Caki2 (cell line): ENCODE measurements around the gene FNDC5. TPM values are rescaled to one million over a fixed set of nuclear protein-coding genes. Genes with fewer than 3 reads are reported as not detected.

Experiments
- DNase-seq: peaks from one replicate; pipeline ENCODE4 v3.0.0-alpha.2; 2015; ENCODE audit warnings: low read depth
- in situ Hi-C: cut with HindIII; loops from 2 replicates; pipeline ENCODE4 v1.10.0; 2016; ENCODE audit warnings: low sequenced_read_pairs, low pct_unique_long_range_greater_than_20kb, mixed read lengths
- total RNA-seq: library from RNA; depleted of rRNA; stranded (reverse); fragments of >200 nt; shearing (Covaris generic); gene quantifications from 2 replicates; pipeline ENCODE4 v1.2.3, GENCODE V29; 2014; ENCODE audit warnings: low replicate concordance

The FNDC5 gene
- total RNA-seq, 1 experiment from 2014 or later: 3.3 TPM

DNA sequence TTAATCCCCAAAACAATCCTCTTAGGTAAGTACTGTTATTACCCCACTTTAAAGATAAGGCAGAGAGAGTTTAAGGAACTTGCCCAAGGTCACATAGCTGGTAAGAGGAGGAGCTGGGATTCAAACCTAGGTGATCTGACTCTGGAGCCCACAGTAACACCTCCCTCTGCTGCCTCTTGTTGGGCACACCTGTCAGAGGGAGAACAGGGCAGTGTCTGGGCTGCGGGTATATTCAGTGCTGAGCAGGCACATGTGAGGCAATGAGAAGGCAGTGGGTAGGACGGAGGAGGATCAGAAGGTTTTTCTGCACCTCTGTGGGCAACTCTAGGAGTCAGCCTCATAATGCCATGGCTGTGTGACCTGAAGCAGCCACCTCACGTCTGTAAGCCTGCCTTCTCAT, 17.4 kb upstream of the FNDC5 start:
- DNase-seq: no peak
- in situ Hi-C loops: no loop called here

DNA sequence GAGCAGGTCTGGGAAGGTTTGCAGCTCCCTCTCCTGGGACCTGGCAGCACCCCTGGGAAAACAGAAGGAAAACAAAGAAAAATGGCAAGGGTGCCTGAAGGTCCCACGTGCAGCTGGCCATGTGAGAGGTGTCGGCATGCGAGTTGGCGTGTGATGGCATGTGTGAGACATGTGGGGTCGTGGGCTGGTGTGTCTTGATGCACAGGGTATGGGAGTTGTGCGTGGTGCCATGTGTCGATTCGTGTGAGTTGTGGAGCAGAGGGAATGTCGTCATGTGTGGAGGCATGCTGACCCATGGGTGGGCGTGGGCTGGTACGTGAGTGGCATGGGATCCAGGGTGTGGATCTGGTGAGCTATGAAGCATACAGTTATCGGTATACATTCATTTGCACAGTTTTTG, 16.9 kb upstream of the FNDC5 start:
- in situ Hi-C loops: no loop called here
- no peak for DNase-seq

DNA sequence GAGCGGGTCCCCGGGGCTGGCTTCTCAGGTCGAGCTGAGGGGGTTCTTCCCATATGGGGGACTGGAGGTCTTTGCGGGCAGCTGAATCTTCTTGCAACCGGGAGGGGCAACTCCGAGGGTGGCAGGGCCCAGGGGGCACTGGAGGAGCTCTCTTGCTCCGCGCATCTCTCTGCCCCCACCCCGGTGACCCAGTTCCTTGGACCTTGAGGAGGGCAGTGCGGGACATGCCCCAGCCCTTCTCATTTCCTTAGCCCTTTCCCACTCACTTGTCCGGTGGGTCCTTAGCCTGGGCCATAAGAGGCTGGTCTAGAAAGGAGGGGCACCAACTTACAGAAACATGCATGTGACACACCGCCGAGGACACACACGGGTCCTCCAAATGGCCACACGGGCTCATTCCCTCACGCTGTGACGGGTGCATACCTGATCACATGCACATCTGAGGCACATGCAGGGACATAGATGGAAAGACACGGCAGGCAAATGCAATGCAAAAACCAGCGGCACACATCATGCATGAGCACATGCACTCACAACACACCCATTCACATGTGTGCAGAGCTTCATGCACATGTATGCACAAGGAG, 16.2 kb upstream of the FNDC5 start:
- in situ Hi-C loops: no loop called here
- no peak for DNase-seq

DNA sequence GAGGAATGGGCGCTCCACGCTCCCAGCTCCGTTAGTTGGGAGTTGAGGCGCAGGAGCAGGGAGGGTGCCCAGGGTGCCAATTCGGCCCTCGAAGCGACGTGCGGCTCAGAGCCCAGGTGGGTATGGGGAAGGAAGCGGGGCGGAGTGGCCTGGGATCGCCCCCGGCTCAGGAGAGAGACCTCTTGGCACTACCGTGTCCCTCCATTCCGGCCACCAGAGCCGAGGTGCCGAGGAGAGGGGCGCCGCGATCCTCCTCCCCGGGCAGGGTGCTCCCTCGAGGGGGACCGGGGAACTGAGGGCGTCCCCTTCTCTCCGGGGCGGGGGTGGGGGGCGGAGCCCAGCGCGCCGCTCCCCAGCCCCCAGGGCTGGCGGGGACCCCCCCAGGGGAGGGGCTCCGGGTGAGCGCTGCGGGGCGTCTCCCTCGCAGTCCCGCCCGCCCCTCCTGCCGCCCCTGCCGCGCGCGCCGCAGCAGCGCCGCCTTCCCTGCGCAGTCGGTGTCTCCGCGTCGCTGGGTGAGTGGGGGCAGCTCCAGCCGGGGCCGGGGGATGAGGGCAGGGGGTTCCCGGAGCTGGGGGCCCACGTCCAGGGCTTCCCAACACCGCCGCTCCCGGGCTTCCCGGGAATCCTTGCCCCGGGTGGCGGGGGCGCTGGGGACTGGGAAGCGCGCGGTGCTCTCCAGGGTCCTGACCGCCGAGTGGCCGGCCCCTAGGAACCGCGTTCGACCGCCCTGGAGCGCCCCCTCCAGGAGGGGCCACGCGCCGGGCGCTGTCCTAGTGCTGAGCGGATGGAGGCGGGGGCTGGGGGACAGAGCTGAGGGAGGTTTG, 15.5 kb upstream of the FNDC5 start, which contains the start of gene HPCA:
TSS of gene HPCA (plus strand) at position 488 of the 824 bp plus-strand sequence. CDS start 2,408 bp downstream, outside the sequence.
- in situ Hi-C loops: no loop called here
- peak; percentile 62 for DNase-seq

DNA sequence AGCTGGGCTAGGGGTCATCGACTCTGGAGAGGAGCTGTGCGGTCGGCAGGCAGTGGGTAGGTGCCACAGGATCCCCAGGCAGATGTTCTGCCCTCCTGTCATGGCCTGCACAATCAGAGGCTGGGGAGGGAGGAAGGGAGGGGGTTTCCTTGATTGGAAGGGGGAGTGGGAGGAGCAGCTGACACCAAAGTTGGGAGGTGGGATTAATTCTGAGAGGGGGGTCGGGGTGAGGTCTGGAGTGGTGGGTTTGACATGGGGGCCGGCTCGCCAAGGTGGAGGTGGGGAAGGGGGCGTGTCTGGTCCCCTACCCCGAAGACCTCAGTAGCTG, 14.9 kb upstream of the FNDC5 start:
- in situ Hi-C loops: no loop called here
- DNase-seq: no peak

- in situ Hi-C loops: no loop called here
- DNase-seq: no peak
These were observed 14.0 kb upstream of the FNDC5 start for GRCh38 chr1:32884726-32885125.

- in situ Hi-C loops: no loop called here
- DNase-seq: no peak
These were observed 13.3 kb upstream of the FNDC5 start for GRCh38 chr1:32884032-32884372.

DNA sequence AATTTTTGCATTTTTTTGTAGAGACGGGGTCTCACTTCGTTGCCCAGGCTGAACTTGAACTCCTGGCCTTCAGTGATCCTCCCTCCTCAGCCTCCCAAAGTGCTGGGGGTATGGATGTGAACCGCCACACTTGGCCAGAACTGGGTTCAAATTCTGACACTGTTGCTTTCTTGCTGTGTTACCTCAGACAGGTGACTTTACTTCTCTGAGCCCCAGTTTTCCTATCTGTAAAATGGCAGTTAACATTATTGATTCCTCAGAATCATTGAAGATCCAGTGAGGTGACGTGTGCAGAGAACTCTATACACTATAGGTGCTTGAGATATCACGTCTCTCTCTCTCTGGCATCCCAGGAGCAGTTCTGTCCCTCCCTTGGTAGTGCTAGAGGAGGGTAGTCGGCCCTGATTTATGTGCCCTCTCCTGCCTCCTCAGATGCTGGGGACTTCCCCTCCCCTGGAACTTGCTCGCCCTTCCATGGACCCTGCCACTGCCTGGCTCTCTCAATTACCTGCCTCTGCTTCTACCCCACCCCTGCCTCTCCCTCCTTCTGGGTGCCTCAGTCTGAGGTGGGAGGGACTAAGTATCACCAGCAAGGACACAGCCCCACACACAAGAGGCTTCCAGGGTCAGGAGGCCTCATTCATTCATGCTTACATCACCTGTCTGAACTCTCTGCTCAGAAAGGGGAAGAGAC, 12.8 kb upstream of the FNDC5 start:
- no peak for DNase-seq
- in situ Hi-C loops: no loop called here

DNA sequence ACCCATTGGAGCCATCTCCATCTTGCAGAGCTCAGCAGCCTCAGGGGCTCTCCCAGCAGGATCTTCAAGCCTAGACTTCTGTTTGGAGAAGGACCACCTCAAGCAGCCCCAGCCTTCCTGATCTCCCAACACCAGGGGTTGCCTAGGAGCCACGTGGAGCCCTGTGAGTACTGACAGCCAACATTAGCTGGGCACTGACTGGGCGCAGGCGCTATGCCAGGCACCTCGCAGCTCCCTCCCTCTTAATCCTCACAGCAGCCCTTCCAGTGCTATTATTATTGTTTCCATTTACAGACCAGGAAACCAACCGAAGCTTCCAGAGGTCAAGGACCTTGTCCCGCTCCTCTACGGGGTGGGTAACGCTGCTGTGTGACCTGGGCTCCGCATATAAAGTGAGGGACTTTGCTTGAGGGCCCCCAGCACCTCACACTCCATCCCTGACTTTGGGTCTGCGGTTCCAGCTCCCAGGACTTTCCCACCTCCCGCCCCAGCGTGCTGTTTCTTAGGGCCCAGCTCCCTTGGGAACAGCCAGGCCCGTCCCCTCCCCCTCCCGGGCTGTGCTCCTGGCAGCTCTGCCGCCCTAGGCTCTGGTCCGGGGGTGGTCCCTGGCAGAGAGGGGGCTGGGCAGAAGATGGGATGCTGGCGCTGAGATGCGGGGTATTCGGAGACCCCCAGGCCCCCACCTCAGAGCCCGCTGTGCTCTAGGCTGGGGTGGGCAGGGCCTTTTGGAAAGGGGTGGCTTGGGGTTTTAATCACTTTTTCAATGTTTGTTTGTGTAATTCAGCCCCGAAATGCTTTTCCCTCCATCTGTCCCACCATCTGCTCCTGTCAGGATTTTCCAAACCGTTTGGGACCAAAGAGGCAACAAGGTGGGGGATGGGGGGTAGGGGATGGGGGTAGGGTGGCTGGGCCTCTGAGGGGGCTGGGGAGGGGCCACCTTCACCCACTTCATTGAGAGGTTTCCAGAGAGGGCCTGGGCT, 11.4 kb upstream of the FNDC5 start:
- in situ Hi-C loops: no loop called here
- no peak for DNase-seq

DNA sequence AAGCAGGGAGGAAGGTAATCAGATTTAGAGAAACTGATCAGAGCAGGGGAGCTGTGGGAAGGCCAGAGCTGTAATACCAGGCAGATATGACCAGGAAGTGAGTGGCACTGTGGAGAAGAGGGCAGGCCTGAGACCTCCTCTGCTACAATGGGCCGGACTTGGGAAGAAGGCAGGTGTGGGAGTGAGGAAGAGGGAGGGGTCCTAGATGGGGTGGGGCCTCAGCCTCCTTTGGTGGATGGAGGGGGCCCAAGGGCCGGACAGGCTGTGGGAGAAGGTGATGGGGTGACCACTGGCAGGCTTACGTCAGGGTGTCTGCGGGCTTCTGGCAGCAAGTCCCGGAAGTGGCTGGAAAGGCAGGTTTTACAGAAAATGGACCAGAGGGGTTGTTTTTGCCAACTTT, 10.6 kb upstream of the FNDC5 start:
- in situ Hi-C loops: no loop called here
- no peak for DNase-seq

GRCh38 chr1:32878637-32879041, 7.9 kb upstream of the FNDC5 start:
- in situ Hi-C loops: no loop called here
- no peak for DNase-seq

DNA sequence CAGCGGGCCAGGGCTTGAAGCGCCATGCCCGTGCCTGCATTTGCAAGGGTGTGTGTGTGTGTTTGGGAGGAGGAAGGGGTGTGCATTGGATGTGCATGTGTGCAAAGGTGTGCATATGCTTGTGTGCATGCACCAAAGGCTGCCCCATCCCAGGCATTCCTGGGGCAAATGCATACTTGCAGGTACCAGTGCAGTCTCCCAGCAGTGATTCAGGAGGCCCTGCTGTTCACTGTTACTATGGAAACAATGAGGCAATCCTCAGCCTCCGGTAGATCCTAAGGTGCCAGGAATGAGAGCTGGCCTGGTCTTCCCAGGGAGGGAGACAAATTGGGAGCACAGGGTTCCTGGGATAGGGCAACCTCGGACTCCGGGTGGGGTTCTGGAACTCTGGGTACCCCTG, 7.5 kb upstream of the FNDC5 start:
- in situ Hi-C loops: no loop called here
- DNase-seq: no peak

DNA sequence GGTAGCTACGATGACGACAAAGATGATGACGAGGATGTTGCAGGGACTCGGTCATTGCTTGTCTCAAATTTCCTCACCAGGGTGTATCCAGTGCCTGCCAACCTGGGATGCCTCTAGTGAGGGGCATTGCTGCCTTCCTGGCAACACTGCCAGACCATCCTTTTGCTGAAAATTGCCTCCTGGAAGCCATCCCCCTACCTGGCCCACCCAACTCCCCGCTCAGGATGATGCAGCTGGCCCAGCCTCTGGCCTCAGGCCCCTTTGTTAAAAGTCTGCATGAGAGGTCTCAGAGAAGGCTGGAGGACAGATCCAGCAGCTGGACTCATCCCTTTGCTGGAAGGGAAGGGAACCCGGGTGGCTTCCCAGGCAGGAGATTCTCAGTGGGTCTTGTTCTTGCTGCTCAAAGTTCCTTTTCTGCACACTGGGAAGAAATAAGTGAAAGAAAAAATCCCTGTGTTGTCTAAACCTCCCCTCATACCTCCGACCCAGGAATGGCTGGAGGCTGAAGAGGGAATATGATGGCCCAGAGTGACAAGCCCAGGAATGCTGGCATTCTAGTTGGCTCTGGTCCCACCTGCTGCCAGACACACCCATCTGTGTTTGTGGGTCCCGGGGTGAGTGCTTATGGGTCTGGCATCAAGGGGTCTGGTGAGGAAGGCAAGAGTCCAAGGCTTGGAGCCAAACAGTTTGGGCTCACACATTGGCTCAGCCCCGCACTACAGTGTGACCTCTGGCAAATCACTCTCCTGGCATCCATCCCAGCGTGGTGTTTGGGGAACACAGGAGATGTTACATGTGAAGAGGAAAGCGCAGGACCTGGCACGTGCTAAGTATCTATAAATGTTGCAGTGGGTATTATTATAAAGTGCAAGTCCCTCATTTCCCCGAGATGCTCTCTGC, 6.7 kb upstream of the FNDC5 start:
- in situ Hi-C loops: no loop called here
- no peak for DNase-seq

GRCh38 chr1:32876341-32877210, 5.9 kb upstream of the FNDC5 start:
- DNase-seq: no peak
- in situ Hi-C loops: no loop called here

- DNase-seq: no peak
- in situ Hi-C loops: no loop called here
These were observed 4.4 kb upstream of the FNDC5 start for GRCh38 chr1:32874860-32875752.

GRCh38 chr1:32873484-32873883, 2.8 kb upstream of the FNDC5 start:
- no peak for DNase-seq

More at GRCh38 chr1:32873484-32873883, 2.8 kb upstream of the FNDC5 start:
- in situ Hi-C loops: no loop called here
